Body of pancreas (tissue), 4 donors: ENCODE results near the gene HAGHL. TPM values are rescaled to one million over a fixed set of nuclear protein-coding genes. Genes with fewer than 3 reads are reported as not detected.

Experiments
- ATAC-seq: fragments of 150-250 bp; one replicate; pipeline ENCODE4 v1.9.1; 2016
- DNase-seq, 4 donors: peaks; one replicate each; pipeline ENCODE4 v3.0.0-alpha.2; 2019
- H3K27ac ChIP-seq, 4 donors: fragments of 200-600 bp; sonication (generic); 1 replicate in 3 of 4; 2 replicates in 1 of 4; pipeline versions ENCODE4 v1.5.1 to v1.6.1; 2016 to 2019; ENCODE audit warnings: mild to moderate bottlenecking in 1 of 4, mixed read lengths in 1 of 4, moderate library complexity in 1 of 4
- H3K27me3 ChIP-seq, 2 donors: fragments of 200-600 bp; sonication (generic); one replicate each; pipeline ENCODE4 v1.6.0; 2016; ENCODE audit warnings: mild to moderate bottlenecking in 1 of 2
- H3K36me3 ChIP-seq, 2 donors: fragments of 200-600 bp; sonication (generic); replicated peaks in 1 of 2; 2 replicates each; pipeline ENCODE4 v1.5.1; 2016; ENCODE audit warnings: low read depth in 2 of 2; ENCODE audit not compliant: insufficient read depth in 1 of 2
- H3K4me1 ChIP-seq: fragments of 200-600 bp; sonication (generic); one replicate; pipeline ENCODE4 v1.6.0; 2016
- H3K4me3 ChIP-seq, 2 donors: fragments of 200-600 bp; sonication (generic); 1 replicate in 1 of 2; 2 replicates in 1 of 2; pipeline ENCODE4 v1.5.1; 2016 to 2019
- H3K9me3 ChIP-seq, 3 donors: fragments of 200-600 bp; sonication (generic); 1 replicate in 2 of 3; 2 replicates in 1 of 3; pipeline ENCODE4 v1.5.1; 2016
- CTCF ChIP-seq, 7 experiments: fragments of 450-650 bp in 4 of 7; fragments of 200-600 bp in 3 of 7; sonication (generic) in 3 of 7; IDR thresholded peaks; one replicate each; pipeline ENCODE4 v1.5.1; 2016 to 2019; ENCODE audit warnings: antibody characterized with exemption in 7 of 7
- POLR2A ChIP-seq, 3 donors: fragments of 450-650 bp; IDR thresholded peaks; one replicate each; pipeline ENCODE4 v1.6.1; 2016; ENCODE audit warnings: antibody characterized with exemption in 3 of 3, mild to moderate bottlenecking in 2 of 3
- WGBS, 2 donors: methylation state at CpG; one replicate each; pipeline ENCODE4 v1.1.5; 2017; 5-methylcytosine and 5-hydroxymethylcytosine counted together
- intact Hi-C: fragments of 100-400 bp; cut with DNase I; formaldehyde crosslinking; loops from one replicate; pipeline ENCODE4 v1.15.1; 2023
- total RNA-seq, 2 donors: library from RNA; depleted of rRNA; stranded (reverse); fragments of >200 nt; gene quantifications; one replicate each; pipeline ENCODE4 v1.1.0, GENCODE V29; 2016

HAGHL gene
- total RNA-seq, 2 donors from 2014 or later, result 2.6 TPM; not detected in 1

- intact Hi-C loops, result no loop called here
- ATAC-seq, result no peak
- Histone ChIP-seq H3K4me1 (peaks cover 72% of the 10 kb centered on the region), H3K27ac (no peak overlapping the region), H3K9me3 (no peaks in the 10 kb centered on the region), H3K4me3 (no peak overlapping the region), H3K36me3 (no peaks in the 10 kb centered on the region), H3K27me3 (no peaks in the 10 kb centered on the region)
- no peak for TF ChIP-seq CTCF (IDR thresholded peaks at IDR 0.05)
- TF ChIP-seq POLR2A (IDR thresholded peaks at IDR 0.05), result no peak
- DNase-seq, result no peak
- WGBS, 2 donors, result 93 to 100% methylated on average over 1 to 9 of the region's 9 CpGs
Observed at GRCh38 chr16:718389-718788, 8.5 kb upstream of the HAGHL start.

GRCh38 chr16:718922-719321, 8.0 kb upstream of the HAGHL start:
- Histone ChIP-seq H3K27ac (no peak overlapping the region), H3K27me3 (no peaks in the 10 kb centered on the region), H3K4me3 (no peak overlapping the region), H3K36me3 (no peaks in the 10 kb centered on the region), H3K9me3 (no peaks in the 10 kb centered on the region), H3K4me1 (peaks cover 72% of the 10 kb centered on the region)
- intact Hi-C loops, result no loop called here
- DNase-seq (no peak), ATAC-seq (no peak)
- no peak for TF ChIP-seq CTCF (IDR thresholded peaks at IDR 0.05)
- no peak for TF ChIP-seq POLR2A (IDR thresholded peaks at IDR 0.05)
- WGBS, 2 donors, result 70 to 81% methylated on average over 6 of the region's 6 CpGs

GRCh38 chr16:719815-720446, 7.0 kb upstream of the HAGHL start:
- 7 to 9% methylated on average over 11 to 16 of the region's 16 CpGs for WGBS, 2 donors
- no peak for DNase-seq
- no peak for ATAC-seq
- Histone ChIP-seq H3K4me1 (peaks cover 64% of the 10 kb centered on the region), H3K27me3 (no peaks in the 10 kb centered on the region), H3K27ac (peak overlapping the region; percentile 64 to 89 (median 83)), H3K9me3 (no peaks in the 10 kb centered on the region), H3K4me3 (peak overlapping the region; percentile 34 to 53), H3K36me3 (no peaks in the 10 kb centered on the region)
- intact Hi-C loops, result no loop called here
- TF ChIP-seq CTCF (IDR thresholded peaks at IDR 0.05) (peak in 1 of 7 experiments; percentile 7), POLR2A (IDR thresholded peaks at IDR 0.05) (no peak)

GRCh38 chr16:720447-720989, 6.4 kb upstream of the HAGHL start:
- intact Hi-C loops, result no loop called here
- ATAC-seq (peak; percentile 12), DNase-seq (peak in 2 of 4 donors; percentile 40 to 44)
- TF ChIP-seq CTCF (IDR thresholded peaks at IDR 0.05) (no peak), POLR2A (IDR thresholded peaks at IDR 0.05) (peak in 1 of 3 donors; percentile 50)
- Histone ChIP-seq H3K36me3 (no peaks in the 10 kb centered on the region), H3K27ac (peak overlapping the region; percentile 64 to 89 (median 83)), H3K27me3 (no peaks in the 10 kb centered on the region), H3K4me3 (peak overlapping the region; percentile 34 to 53), H3K4me1 (peaks cover 60% of the 10 kb centered on the region), H3K9me3 (no peaks in the 10 kb centered on the region)
- WGBS, 2 donors, result 0% methylated on average over 2 to 38 of the region's 38 CpGs
